Retina (tissue), 1 donor: ENCODE data around the gene GDF10.
A peak's percentile ranks its signal among the peaks of the same experiment; 100 is the strongest.

ENCODE experiments used
- DNase-seq: peaks from one replicate; pipeline ENCODE4 v3.0.0-alpha.2; 2016

The GDF10 gene

DNA sequence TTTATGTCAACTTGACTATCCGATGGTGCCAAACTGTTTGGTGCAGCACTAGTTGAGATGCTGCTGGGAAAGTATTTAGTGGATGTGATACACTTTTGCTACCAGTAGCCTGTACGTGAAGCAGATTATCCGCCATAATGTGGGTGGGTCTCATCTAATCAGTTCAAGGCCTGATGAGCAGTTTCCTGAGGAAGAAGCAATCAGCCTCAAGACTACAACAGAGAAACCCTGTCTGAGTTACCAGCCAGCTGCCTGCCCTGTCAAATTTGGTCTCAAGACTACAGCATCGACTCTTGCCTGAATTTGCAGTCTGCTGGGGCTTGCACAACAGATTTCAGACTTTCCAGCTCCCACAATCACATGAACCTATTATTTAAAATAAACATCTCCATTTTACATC lies 37.3 kb downstream of the GDF10 start:
- DNase-seq: no peak

DNA sequence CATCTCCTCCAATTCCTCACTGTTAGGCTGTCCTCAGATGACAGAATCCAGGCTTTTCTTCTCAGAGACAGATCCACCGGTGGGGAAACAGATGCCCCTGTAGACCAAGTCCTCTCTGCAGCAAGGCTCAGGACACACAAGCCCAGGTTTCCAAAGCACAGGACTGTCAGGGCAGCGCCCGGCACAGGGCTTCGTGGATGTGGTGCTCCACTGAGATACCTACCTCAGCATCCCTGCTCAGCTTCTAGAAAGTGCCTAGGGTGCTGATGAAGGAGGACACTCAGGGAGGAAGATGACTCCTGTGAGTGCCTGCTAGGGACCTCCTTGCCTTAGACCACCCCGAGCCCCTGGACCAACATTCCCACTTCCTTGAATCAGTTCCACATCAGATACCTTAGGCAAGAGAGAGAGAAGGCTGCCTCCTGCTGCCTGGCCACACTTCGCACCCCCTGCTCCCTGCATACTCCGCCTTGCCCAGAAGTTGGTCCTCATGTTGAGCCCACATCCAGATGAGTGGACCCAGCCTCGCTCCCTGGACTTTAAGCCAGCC lies 39.3 kb downstream of the GDF10 start:
- DNase-seq: no peak

DNA sequence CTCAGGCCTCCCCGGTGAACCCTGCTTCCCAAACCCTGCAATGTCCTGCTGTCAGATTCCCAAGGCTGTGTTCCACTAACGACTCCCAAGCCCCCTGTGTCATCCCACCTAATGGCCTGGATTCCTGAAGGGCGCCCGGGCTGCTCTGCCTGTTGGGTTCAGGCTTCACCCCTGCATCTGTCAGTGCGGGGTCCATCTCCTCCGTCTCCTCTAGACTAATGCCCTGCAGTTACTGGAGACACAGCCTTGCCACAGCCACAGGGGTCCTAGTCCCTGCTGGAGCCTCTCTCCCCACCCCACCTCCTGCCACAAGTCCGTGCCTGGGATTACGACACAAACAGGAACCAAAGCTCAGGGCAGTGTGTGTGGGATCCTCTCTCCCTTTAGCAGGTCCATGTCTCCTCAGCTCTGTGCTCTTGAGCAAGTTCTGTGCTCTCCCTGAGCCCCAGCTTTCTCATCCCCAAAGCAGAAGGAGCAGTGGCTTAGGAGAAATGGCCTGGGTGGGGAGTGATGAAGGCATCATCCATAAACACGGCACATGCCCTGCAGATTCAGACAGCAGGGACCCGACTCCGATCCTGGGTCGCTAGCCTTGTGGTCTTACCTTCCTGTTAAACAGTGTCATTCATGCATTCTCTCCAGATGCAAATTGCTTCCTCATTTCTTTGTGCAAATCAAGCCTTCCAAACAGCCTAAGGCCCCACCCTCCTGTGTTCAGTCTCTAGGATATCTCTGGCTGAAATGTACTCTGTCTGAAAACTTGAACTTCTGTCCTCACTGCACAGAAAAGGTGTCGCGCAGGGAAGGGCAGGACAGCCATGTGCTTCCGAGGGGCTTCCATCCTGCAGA lies 40.0 kb downstream of the GDF10 start:
- DNase-seq: no peak

DNA sequence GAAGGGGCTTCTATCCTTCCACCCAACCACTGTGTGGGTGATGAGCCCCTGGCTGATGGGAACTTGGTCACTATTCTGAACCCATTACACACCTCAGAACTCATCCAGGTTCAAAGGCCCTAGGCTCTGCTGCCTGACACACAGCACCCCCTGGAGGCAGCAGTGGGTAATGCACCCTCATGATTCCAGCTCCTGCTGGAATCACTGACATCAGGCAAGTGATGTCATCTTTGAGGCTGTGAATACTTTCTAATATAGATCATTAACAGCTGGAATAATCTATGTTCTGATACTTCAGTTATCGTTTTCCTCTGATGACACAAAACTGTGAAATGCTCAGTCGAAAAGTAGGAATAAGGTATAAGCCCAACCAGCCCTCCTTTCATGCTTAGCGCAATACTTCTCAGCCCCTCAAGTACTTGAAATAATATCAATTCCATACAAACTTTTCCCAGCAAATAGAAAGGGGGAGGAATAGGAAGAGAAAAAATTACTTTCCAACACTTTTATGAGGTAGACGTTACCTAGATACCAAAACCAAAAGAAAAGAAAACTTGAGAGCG lies 40.7 kb downstream of the GDF10 start:
- peak; percentile 68 for DNase-seq

DNA sequence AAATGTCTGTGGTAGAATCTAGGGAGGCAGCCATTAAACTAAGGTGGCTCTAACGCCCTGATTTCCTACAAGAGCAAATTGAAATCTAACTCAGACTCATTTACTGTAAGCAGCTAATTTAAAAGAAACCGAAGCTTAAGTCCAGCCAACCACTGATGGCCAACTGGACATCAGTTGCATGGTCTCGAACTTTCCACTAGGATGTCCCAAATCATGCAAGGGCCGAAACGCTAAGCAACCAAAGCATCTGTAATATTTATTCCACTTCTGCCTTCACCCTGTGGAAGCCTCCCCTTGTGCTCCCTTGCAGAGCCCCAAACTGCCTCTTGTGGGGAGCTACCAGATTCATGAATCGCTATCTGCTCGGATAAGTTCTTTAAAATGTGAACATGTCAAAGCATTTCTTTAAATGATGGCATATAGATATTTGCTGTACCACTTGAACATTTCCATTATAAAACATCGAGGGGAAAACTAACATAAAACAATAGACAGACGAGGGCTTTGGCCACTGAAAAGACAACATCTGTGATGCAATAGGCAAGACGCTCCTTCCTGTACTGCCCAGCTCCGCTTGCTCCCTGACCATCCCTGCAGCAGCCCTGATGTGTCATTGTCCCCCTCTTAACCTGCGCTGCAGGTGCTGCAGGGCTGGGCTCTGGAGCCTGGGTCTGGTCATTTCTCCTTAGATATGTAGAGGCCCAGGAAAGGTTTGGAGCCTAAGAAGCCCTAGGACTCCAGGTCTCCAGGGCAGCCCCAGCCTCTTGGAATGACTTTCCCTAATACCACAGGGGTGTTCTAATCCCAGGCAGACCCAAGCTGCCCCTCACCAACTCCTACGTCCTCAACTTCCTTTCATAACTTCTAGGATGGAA lies 45.2 kb downstream of the GDF10 start:
- DNase-seq: no peak

DNA sequence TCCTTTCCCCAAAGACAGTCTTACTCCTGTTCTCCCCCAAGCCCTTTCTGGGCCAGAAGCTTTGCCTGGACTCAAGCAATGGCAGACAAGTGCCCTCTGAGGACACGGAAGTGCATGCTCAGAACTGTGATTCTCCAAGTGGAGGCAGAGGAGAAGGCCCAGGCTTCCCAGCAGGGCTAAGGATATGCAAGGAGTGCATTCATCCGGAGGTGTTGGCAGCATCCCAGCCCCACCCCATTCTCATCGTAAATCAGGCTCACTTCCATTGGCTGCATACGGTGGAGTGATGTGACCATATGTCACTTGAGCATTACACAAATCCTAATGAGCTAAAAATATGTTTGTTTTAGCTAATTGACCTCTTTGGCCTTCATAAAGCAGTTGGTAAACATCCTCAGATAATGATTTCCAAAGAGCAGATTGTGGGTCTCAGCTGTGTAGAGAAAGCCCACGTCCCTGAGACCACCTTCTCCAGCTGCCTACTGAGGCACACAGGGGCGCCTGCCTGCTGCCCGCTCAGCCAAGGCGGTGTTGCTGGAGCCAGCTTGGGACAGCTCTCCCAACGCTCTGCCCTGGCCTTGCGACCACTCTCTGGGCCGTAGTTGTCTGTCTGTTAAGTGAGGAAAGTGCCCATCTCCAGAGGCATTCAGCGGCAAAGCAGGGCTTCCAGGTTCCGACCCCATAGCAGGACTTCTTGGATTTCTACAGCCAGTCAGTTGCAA lies 46.7 kb downstream of the GDF10 start:
- DNase-seq: peak; percentile 19

DNA sequence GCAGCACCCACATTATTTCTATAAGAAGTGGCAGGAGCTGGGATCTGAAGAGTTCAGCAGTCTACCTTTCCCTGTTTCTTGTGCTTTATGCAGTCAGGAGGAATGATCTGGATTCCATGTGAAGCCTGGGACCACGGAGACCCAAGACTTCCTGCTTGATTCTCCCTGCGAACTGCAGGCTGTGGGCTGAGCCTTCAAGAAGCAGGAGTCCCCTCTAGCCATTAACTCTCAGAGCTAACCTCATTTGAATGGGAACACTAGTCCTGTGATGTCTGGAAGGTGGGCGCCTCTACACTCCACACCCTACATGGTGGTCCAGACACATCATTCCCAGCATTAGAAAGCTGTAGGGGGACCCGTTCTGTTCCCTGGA lies 47.3 kb downstream of the GDF10 start:
- DNase-seq: no peak

DNA sequence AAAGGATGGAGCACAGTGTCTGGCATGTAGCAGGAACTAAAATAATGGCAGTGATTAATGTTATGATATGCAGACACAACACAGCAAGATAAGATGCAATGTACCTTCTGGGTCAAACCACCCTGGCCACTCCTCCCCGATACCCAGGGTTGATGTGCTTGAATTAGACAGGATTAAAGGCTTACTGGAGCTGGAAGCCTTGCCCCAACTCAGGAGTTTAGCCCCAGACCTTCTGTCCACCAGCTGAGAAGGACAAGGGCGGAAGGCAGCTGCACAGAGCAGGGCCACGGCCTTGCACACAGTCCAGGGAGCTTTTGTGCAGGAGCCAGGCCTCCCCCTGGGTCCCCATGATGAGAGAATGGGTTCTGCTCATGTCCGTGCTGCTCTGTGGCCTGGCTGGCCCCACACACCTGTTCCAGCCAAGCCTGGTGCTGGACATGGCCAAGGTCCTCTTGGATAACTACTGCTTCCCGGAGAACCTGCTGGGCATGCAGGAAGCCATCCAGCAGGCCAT lies 48.2 kb downstream of the GDF10 start, which contains the start of gene RBP3:
TSS of gene RBP3 (plus strand) at position 226 of the 514 bp plus-strand sequence. CDS start at position 348, 122 bp downstream.
- peak; percentile 34 for DNase-seq

DNA sequence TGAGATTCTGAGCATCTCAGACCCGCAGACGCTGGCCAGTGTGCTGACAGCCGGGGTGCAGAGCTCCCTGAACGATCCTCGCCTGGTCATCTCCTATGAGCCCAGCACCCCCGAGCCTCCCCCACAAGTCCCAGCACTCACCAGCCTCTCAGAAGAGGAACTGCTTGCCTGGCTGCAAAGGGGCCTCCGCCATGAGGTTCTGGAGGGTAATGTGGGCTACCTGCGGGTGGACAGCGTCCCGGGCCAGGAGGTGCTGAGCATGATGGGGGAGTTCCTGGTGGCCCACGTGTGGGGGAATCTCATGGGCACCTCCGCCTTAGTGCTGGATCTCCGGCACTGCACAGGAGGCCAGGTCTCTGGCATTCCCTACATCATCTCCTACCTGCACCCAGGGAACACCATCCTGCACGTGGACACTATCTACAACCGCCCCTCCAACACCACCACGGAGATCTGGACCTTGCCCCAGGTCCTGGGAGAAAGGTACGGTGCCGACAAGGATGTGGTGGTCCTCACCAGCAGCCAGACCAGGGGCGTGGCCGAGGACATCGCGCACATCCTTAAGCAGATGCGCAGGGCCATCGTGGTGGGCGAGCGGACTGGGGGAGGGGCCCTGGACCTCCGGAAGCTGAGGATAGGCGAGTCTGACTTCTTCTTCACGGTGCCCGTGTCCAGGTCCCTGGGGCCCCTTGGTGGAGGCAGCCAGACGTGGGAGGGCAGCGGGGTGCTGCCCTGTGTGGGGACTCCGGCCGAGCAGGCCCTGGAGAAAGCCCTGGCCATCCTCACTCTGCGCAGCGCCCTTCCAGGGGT lies 48.9 kb downstream of the GDF10 start:
- DNase-seq: no peak

DNA sequence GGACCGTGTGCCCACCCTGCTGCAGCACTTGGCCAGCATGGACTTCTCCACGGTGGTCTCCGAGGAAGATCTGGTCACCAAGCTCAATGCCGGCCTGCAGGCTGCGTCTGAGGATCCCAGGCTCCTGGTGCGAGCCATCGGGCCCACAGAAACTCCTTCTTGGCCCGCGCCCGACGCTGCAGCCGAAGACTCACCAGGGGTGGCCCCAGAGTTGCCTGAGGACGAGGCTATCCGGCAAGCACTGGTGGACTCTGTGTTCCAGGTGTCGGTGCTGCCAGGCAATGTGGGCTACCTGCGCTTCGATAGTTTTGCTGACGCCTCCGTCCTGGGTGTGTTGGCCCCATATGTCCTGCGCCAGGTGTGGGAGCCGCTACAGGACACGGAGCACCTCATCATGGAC lies 49.5 kb downstream of the GDF10 start:
- no peak for DNase-seq

DNA sequence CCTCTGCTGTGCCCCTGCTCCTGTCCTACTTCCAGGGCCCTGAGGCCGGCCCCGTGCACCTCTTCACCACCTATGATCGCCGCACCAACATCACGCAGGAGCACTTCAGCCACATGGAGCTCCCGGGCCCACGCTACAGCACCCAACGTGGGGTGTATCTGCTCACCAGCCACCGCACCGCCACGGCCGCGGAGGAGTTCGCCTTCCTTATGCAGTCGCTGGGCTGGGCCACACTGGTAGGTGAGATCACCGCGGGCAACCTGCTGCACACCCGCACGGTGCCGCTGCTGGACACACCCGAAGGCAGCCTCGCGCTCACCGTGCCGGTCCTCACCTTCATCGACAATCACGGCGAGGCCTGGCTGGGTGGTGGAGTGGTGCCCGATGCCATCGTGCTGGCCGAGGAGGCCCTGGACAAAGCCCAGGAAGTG lies 50.0 kb downstream of the GDF10 start:
- DNase-seq: no peak

DNA sequence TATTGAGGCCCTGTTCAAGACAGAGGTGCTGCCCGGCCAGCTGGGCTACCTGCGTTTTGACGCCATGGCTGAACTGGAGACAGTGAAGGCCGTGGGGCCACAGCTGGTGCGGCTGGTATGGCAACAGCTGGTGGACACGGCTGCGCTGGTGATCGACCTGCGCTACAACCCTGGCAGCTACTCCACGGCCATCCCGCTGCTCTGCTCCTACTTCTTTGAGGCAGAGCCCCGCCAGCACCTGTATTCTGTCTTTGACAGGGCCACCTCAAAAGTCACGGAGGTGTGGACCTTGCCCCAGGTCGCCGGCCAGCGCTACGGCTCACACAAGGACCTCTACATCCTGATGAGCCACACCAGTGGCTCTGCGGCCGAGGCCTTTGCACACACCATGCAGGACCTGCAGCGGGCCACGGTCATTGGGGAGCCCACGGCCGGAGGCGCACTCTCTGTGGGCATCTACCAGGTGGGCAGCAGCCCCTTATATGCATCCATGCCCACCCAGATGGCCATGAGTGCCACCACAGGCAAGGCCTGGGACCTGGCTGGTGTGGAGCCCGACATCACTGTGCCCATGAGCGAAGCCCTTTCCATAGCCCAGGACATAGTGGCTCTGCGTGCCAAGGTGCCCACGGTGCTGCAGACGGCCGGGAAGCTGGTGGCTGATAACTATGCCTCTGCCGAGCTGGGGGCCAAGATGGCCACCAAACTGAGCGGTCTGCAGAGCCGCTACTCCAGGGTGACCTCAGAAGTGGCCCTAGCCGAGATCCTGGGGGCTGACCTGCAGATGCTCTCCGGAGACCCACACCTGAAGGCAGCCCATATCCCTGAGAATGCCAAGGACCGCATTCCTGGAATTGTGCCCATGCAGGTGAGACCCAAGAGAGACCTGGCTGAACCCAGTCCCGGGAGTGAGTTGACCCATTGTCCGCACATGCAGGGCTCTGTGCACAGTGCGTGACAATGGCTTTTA lies 51.0 kb downstream of the GDF10 start:
- DNase-seq: no peak

DNA sequence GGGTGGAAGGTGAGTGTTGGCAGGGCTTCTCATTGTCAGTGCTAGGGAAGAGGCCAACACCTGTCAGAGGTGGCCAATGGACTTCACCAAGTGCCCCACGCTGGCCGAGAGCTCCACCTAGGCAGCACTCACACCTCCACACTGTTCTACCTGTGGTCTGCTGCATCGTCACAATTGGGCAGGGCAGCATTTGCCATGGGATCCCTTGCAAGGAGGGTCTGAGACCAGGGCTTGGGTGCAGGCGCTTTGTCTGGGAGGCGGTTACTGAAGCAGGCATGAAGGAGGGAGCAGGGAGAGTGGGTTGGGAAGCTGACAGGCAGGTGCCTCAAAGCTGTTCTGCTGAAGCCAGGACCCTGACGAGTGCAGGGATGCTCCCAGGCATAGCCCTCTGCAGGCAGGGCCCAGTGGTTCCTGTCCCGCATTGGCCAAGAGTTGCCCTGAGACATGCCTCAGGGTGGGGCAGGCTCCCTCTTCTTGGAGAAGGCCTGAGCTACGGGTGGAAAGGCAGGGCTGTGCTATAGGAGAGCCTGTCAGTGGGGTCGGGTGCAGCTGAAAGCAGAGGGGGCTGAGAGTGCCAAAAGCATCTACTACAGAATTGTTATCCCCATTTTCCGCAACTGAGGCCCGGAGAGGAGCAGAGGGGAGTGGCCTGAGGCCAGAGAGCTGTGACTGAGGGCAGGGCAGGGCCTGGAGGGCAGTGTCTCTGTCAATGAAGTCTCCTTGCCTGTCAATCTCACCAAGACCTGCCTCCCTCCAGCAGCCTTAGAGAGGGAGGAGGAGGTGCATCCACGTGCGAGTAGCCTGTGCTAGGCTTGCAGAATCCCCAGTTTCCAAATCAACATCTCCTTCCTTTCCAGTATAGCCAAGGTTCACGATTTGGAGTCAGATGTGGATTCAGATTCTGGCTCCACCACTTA lies 52.2 kb downstream of the GDF10 start:
- no peak for DNase-seq

DNA sequence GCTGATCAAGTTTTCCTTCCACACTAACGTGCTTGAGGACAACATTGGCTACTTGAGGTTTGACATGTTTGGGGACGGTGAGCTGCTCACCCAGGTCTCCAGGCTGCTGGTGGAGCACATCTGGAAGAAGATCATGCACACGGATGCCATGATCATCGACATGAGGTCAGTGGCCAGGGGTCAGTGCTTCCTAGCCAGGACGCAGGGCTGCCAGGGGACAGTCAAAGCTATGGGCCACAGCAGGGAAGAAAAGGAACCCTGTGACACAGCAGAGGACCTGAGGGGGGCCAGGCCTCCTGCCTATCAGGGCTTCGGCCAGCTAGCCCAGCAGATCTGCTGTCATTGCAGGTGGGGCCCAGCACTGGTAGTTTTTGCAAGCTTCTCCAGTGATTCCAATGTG lies 53.4 kb downstream of the GDF10 start:
- no peak for DNase-seq

DNA sequence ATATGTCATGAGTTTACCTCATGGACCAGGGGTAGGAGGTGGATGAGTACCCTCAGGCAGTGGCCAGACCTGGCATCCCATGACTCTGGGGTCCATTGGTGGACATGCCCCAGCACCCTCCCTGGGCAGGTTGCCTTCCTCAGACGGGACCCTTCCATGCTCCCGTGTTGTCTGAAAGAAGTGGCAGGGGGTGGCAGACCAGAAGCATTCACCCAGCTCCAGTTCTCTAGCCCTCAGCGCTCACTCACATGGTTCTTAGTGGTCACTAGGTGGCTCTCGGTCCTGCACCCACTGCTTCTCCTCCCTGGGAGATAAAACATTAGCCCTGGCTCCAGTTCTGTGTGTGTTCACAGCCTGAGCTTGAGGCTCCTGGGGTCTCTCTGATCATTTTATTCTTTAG lies 54.2 kb downstream of the GDF10 start:
- no peak for DNase-seq

DNA sequence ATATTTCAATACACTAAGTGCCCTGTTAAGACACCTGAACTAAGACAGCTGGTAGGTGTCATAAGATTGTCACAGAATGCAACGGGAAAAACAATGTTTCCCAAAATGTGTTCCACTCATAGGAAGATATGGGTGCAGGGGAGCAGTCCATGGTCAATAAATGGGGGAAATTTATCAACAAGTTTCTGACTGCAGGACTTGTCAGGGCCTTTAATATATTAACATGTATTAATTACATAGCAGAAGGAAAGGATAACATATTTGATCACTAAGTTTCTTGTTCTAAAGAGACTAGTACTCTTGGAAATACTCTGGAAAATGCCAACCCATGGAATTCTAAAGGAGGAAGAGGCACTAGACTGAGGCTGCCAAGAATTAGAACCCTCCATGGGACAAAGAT lies 54.9 kb downstream of the GDF10 start:
- no peak for DNase-seq

DNA sequence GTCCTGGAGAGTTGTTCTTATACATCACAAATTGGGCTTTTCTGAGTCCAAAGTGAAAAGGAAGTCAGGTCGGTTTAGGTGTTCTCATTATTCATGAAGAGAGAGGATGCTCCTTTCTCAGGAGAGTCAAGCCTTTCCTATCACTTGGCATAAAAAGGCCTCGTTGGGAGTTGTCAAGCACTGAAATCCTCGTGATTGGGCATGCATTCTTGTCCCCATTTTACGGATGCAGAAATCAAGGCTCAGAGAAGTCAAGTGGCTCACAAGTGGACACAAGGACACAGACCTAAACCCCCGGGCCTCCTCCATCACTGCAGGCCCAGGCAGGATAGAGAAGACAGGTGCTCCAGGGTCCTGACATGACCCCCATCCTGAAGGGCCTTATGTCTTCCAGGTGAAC lies 56.7 kb downstream of the GDF10 start:
- DNase-seq: no peak

DNA sequence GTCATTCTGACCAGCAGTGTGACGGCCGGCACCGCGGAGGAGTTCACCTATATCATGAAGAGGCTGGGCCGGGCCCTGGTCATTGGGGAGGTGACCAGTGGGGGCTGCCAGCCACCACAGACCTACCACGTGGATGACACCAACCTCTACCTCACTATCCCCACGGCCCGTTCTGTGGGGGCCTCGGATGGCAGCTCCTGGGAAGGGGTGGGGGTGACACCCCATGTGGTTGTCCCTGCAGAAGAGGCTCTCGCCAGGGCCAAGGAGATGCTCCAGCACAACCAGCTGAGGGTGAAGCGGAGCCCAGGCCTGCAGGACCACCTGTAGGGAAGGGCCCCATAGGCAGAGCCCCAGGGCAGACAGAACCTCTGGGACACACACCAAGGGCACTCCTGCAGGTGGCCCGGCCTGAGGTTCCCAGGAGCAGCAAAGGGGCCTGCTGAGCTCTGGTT lies 57.2 kb downstream of the GDF10 start:
- no peak for DNase-seq

DNA sequence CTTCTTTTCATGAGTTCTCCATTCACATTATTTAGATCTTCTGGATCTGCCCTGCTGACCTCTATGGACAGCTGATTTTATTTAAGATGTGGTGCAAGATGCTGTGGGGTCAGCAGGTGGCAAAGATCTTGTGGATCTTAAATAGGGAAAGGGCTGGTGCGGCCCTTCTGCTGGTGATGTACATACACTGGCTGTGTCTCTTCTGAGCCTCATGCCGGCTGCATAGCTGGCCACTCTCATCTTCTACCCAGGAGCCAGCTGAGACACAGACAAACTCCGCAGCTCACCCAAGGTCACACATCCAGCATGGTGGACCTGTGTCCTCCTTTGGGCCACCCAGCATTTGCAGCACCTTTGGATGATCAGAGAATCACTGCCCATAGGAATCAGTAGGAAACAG lies 57.9 kb downstream of the GDF10 start:
- DNase-seq: no peak
